Stimulated activated CD8-positive, alpha-beta memory T cell treated with anti-CD3 and anti-CD28 coated beads, Interleukin-12 subunit alpha, Interleukin-12 subunit beta, amount 100 ng/mL, for 4 hours (primary cell): ENCODE results near the gene SULT1A3.
A peak's percentile ranks its signal among the peaks of the same experiment; 100 is the strongest.
"Not testable (repeated sequence)": the region's sequence is repeated elsewhere in the genome, so short reads cannot be mapped to it uniquely, and the experiment has no call there.

Experiments
- DNase-seq: peaks from one replicate; pipeline ENCODE4 v3.0.0-alpha.2; 2020; ENCODE audit warnings: low read depth

Gene SULT1A3

DNA sequence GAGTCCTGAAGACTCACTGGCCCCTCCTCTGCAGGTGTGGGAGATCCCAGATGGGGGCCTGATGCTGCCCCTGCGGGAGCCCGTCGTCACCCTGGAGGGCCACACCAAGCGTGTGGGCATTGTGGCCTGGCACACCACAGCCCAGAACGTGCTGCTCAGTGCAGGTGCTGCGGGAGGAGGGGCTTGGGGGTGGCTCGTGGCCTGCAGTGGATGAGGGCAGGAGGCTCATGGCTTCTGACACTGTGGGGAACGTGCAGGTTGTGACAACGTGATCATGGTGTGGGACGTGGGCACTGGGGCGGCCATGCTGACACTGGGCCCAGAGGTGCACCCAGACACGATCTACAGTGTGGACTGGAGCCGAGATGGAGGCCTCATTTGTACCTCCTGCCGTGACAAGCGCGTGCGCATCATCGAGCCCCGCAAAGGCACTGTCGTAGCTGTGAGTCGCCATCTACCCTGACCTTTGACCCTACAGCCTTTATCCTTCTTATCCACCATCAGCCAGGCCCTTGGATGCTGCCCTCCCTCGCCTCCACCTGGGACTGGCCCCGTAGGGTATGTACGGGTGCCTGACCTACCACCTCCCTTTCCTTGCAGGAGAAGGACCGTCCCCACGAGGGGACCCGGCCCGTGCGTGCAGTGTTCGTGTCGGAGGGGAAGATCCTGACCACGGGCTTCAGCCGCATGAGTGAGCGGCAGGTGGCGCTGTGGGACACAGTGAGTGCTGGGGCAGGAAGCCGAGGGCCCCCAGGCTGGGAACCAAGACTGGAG, 12.1 kb upstream of the SULT1A3 start:
- DNase-seq = peak; percentile 77

DNA sequence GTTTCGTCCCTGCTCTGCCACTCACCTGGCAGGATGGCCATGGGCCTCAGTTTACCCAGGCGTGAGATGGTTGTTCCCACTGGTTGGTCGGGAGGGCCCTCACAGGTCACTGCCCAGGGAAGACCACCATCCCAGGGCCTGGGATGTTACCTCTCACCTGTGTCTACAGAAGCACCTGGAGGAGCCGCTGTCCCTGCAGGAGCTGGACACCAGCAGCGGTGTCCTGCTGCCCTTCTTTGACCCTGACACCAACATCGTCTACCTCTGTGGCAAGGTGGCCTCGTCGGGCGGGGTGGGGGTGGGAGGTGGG, 11.5 kb upstream of the SULT1A3 start:
- DNase-seq = no peak

DNA sequence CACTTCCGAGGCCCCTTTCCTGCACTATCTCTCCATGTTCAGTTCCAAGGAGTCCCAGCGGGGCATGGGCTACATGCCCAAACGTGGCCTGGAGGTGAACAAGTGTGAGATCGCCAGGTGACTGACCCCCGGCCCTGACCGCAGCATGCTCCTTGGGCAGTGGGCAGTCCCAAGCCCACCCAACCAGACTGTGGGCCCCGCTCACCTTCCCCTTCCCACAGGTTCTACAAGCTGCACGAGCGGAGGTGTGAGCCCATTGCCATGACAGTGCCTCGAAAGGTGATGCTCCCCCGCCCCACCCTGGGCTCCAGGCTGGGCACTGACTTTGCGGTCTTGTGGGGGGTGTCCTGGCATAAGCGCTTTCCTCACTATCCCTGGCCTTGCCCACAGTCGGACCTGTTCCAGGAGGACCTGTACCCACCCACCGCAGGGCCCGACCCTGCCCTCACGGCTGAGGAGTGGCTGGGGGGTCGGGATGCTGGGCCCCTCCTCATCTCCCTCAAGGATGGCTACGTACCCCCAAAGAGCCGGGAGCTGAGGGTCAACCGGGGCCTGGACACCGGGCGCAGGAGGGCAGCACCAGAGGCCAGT, 11.0 kb upstream of the SULT1A3 start:
- DNase-seq = no peak

DNA sequence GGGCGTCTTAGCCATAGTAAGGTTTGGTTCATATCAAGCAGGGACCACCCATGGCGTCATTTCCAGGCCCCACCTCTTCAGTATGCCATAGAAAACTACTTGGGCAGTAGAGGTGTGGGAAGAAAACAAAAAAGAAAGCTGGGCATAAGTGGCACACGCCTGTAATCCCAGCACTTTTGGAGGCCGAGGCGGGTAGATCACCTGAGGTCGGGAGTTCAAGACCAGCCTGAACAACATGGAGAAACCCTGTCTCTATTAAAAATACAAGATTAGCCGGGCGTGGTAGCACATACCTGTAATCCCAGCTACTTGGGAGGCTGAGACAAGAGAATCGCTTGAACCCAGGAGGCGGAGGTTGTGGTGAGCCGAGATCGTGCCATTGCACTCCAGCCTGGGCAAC, 7.9 kb upstream of the SULT1A3 start:
- DNase-seq = not testable (repeated sequence)

DNA sequence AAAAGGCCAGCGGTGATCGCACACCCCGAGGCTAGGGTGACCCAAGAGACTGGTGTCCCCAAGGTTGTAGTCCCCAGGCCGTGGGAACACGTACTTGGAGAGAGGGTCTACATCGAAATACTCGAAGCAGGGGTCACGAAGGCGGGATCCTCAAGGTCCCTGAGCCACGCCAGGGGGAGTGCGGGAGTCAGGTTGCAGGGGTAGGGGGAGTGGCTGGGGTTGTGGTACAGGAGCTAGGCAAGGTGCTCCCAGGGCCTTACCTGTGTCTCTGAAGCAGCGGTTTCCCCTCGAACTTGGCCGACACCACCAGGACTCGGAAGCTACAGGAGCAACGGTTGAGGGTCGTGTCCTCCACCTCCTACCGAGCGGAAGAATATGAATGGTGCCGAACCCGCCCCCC, 6.0 kb upstream of the SULT1A3 start:
- not testable (repeated sequence) for DNase-seq

DNA sequence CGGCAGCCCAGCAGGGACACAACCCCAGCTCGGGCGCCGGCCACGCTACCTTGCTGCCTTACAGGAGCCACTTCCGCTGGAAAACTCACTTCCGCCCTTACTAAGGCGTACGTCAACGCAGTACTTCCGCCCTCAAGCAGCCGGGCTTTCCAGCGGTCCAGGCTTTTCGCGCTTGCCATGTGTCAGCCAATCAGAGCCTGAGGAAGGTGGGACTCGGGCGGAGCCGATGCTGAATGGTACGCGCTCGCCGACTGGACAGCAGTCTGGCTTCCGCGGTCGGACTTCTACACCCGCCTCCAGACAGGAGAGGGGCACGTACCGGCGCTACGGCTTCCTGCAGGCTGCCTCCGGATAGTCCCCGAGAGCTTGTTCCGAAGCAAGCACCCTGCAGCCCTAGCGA, 5.4 kb upstream of the SULT1A3 start, which contains the start of the genes BOLA2B and SLX1A:
BOLA2B (minus strand) TSS at position 52 of the 400 bp plus-strand sequence. CDS start 71 bp downstream, outside the sequence.
SLX1A (plus strand) TSS at position 261 of the 400 bp plus-strand sequence. CDS start 210 bp downstream, outside the sequence.
- DNase-seq = not testable (repeated sequence)

DNA sequence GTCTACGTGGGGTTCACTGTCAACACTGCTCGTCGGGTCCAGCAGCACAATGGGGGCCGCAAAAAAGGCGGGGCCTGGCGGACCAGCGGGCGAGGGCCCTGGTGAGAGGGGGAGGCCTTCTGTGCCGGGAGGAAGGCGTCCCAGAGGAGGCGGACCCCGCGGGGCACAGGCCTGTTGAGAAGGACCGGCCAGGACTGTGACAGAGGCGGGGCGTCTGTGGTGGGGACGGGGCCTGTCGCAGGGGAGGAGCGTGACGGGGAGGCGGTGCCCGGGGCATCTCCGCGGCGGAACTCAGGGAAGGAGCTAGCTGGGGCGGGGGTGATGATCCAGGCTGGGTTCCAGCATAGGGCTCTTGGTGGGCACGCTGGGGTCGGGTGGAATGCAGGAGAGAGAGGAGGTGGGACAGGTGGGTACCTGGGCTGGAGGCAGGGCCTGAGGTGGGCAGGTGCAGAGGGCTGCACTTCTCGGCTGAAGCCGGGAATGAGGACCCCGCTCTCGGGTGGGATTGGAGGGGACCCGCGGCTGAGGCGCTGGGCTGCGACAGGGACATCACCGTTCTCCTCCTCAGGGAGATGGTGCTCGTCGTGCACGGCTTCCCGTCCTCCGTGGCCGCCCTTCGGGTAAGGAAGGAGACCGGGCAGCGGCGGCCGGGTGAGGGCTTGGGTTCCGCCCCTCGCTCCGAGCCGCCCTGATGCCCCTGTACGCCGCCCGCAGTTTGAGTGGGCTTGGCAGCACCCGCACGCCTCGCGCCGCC, 4.7 kb upstream of the SULT1A3 start:
- not testable (repeated sequence) for DNase-seq

DNA sequence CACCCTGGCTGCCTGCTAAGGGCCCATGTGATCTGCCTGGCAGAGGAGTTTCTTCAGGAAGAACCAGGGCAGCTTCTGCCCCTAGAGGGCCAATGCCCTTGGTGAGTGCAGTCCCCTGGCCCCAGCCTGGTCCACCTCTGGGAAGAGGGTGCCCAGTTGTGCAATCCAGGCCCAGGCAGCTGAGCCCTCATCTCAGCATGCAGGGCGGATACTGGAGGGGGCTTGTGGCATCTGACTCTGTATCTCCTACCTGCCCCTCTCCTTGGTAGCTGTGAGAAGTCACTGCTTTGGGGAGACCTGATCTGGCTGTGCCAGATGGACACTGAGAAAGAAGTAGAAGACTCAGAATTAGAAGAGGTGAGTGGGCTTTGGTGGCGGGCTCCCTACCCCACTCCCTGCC, 2.1 kb upstream of the SULT1A3 start:
- not testable (repeated sequence) for DNase-seq

DNA sequence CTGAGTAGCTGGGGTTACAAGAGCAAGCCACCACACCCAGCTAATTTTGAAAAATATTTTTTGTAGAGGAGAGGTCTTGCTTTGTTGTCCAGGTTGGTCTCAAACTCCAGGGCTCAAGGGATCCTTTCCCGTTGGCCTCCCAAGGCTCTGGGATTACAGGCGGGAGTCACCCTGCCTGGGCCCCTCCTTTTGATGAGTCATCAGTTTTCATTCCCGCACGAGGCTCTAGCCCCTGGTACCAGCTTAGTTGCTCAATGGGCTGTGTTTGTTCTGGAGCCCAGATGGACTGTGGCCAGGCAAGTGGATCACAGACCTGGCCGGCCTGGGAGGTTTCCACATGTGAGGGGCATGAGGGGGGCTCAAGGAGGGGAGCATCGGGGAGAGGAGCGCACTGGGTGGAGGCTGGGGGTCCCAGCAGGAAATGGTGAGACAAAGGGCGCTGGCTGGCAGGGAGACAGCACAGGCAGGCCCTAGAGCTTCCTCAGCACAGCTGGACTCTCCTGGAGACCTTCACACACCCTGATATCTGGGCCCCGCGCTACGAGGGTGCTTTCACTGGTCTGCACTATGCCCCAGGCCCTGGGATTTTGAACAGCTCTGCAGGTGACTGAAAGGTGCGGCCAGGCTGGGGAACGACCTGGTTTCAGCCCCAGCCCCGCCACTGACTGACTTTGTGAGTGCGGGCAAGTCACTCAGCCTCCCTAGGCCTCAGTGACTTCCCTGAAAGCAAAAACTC, 721 bp downstream of the SULT1A3 start:
- not testable (repeated sequence) for DNase-seq

DNA sequence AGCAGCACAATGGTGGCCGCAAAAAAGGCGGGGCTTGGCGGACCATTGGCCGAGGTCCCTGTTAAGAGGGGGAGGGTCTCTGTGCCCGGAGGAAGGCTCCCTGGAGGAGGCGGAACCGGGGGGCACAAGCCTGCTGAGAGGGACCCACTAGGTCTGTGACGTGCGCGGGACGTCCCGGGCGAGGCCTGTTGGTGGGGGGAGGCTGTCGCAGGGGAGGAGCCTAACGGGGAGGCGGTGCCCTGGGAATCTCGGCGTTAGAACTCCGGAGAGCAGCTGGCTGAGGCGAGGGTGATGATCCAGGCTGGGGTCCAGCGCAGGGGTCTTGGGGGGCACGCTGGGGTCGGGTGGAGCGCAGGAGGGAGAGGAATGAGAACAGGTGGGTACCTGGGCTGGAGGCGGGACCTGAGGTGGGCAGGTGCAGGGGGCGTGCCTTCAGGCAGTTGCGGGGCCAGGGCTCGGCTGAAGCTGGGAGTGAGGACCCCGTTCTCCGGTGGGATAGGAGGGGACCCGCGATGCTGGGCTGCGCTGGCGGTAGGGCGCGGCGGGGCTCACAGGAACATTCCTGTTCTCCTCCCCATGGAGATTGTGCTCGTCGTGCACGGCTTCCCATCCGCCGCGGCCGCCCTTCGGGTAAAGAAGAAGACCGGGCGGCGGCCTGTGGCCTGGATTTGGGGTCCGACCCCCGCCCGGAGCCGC, 6.6 kb downstream of the SULT1A3 start:
- DNase-seq = not testable (repeated sequence)

DNA sequence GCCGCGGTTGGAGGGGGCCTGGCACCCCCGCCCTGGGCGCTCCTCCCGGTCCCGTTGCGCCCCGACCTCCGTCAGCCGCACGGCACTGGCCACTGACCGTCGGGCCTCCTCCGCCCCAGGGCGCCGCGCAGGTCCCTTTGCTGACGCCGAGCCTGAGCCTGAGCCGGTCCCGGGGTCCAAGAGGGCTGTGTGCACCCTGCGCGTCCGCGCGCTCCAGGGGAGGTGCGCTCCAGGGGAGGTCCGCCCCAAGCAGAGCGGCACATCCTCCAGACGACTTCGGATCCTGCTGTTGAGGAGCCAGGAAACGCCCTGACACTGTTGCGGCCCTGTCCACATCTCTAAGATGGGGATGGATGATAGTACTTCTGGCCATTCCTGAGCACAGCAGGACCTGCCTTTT, 7.2 kb downstream of the SULT1A3 start:
- not testable (repeated sequence) for DNase-seq

DNA sequence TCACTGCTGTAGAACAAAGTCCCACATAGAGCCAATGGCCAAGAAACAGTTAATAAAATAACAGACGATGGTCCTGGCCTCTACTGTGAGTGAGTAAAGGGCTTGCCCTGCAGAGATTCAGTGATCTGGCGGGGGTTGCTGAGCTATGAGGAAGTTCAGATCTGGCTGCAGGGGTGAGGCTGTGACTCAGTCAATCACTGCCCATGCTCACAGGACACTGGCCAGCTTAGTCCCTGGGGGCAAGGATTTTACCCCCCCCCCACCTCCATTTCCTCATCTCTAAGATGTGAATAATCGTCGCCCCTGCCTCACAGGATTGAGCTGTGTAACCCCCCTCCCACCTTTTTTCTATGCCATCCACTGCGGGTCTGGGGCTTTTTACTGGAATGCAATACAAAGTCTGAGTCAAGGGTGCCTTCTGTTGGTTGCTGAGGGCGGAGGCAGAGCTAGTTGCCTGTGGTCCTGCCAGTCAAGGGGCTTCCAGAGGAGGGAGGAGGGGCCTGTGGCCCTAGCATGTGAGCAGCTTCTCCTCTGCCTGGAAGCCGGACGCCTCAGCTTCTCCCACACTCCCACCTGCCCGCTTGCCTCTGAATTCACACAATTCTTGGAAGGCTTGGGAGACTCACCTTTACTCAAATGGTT, 8.1 kb downstream of the SULT1A3 start:
- DNase-seq = not testable (repeated sequence)

DNA sequence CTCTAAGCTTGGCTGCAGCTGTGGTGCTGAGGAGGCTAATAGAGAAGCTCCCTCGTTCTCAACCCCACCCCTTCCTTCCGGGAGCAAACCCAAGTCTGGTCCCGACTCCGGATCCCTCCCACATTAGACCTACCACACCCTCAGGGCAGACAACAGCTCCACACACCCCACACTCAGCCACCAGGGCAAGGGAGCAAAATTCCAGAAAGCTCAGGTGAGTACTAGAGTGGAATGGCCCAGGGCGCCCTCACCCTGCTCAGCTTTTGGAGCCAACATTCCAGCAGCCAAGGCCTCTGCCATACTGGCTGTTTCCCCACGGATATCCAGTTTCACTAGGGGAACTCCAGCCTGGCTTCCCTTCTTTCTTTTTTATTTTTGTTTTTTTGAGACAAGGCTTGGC, 10.0 kb downstream of the SULT1A3 start:
- not testable (repeated sequence) for DNase-seq

DNA sequence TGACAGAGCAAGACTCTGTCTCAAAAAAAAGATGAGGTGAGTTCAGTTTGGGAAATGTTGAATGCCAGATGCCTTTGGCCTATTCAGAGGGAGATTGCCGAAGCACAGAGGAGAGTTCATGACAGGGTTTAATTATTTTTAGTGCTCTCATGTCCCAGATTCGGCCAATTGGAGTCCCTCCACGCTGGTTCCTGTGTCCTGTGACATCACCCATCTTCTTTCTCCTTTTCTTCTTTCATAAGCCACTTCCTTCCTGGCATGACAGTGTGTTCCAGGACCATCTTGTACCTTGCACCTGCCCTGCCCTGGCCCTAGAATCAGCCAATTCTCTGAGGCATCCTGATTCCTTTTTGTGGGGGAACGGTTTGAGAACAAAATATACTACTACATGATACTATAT, 12.4 kb downstream of the SULT1A3 start:
- DNase-seq = not testable (repeated sequence)

DNA sequence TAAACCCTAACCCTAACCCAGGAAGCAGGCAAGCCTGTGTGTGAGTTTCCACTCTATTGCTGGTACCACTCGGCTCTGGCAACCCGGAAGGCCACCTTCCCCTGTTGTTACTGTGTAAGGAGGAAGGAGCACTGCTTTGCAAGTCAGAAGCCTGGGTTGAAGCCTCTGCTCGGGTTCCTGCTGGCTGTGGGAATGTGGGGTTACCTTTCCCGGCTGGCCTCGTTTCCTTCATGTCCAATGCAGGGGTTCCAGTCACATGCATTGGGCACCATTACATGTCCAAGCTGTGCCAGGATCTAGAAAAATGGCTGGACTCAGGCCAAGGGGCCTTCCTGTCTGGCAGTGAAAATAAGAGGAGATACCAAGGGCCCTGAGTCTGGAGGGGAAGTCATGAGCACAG, 18.0 kb downstream of the SULT1A3 start:
- DNase-seq = not testable (repeated sequence)

DNA sequence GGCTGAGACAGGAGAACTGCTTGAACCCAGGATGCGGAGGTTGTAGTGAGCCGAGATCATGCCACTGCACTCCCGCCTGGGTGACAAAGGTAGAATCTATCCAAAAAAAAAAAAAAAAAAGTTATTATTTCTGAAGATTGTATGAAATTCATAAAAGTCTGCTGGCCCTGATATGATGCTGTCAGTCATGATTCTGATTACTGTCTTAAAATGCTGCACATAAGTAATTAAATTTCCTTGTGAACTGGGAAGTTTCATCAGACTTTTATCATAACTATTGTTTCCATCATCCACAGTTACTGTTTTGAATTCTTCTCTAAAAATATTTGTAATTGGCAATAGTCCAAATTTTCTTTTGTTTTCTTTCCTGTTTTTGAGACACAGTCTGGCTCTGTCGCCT, 49.3 kb downstream of the SULT1A3 start, which contains the start of gene NPIPB13:
NPIPB13 (minus strand) TSS at position 101 of the 400 bp plus-strand sequence. CDS start 2,906 bp downstream, outside the sequence.
- DNase-seq = not testable (repeated sequence)
